ENCODE data around the gene KHDC3L. TPM values are rescaled to one million over a fixed set of nuclear protein-coding genes. Genes with fewer than 3 reads are reported as not detected.

KHDC3L gene
- total RNA-seq, 1 experiment from 2014 or later, result 0.22 TPM

DNA sequence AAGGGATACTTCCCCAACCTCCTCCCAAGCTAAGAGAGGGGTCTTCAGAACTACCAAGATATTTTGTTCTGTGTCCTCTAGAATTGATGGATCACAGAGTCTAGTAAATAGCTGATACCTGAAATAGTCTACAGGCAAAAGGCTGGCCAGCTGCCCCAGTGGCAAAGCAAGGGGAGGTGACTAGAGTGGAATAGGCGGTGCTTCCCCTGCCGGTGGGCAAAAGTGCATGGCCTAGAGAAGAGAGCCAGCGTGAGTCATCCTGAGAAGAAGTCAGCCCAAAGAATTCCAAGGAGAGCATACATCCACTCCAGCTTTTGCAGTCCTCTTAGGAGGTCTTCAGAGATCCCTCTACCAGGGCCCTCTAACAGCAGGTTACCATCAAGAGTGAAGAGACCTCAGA is 23.1 kb upstream of the KHDC3L start:
- Histone ChIP-seq H2BK12ac (ENCODE audit: insufficient read length, low read depth, low read length) (no peak overlapping the region), H4K20me1 (ENCODE audit: control insufficient read depth, insufficient read depth, insufficient read length) (no peaks in the 10 kb centered on the region), H2BK20ac (ENCODE audit: low read depth, low read length, poor library complexity, severe bottlenecking) (no peak overlapping the region), H3K4me1 (ENCODE audit: insufficient read depth, low read length) (no peaks in the 10 kb centered on the region), H3K9ac (ENCODE audit: extremely low read depth, insufficient read length, low read length) (no peak overlapping the region), H3K14ac (ENCODE audit: insufficient read depth, low read length) (no peak overlapping the region), H3K27me3 (ENCODE audit: insufficient read depth, low read length) (no peaks in the 10 kb centered on the region), H2AFZ (ENCODE audit: low read length) (no peak overlapping the region), H3K79me1 (ENCODE audit: insufficient read depth, low read depth, low read length, poor library complexity, severe bottlenecking) (no peaks in the 10 kb centered on the region), H3K79me2 (ENCODE audit: insufficient read depth, low read length) (no peaks in the 10 kb centered on the region), H3K18ac (ENCODE audit: insufficient read length, low read depth, low read length) (no peak overlapping the region), H3K23ac (ENCODE audit: insufficient read length, low read depth, low read length) (no peak overlapping the region), H3K23me2 (ENCODE audit: insufficient read length, low read depth, low read length, poor library complexity, severe bottlenecking) (no peaks in the 10 kb centered on the region), H3K4me2 (ENCODE audit: insufficient read depth, insufficient read length, low read length) (no peak overlapping the region), H4K8ac (replicated peaks; ENCODE audit: insufficient read length, low read depth, low read length) (no peak overlapping the region), H3K4ac (ENCODE audit: low read depth, low read length) (no peak overlapping the region), H2BK15ac (ENCODE audit: low read depth, low read length) (no peak overlapping the region), H2BK120ac (ENCODE audit: low read depth, low read length, poor library complexity, severe bottlenecking) (no peak overlapping the region), H2AK5ac (ENCODE audit: insufficient read length, low read length) (no peak overlapping the region), H4K5ac (ENCODE audit: insufficient read length, low read depth, low read length) (no peak overlapping the region), H4K91ac (ENCODE audit: insufficient read length, low read depth, low read length) (no peak overlapping the region), H3K56ac (ENCODE audit: insufficient read length, low read depth, low read length) (no peak overlapping the region), H2BK5ac (ENCODE audit: insufficient read length, low read length) (no peak overlapping the region), H3T11ph (ENCODE audit: low read length) (no peak overlapping the region), H3K27ac (ENCODE audit: insufficient read length, low read depth, low read length) (no peak overlapping the region), H3K9me3 (ENCODE audit: control insufficient read depth, low read depth, low read length) (no peaks in the 10 kb centered on the region)
- peak; percentile 39 for DNase-seq
- no peaks in the 10 kb centered on the region for H3K9me3 Mint-ChIP-seq
- no peak overlapping the region for H3K4me3 Mint-ChIP-seq
- no peaks in the 10 kb centered on the region; the same call in 1 of the 2 replicates for H3K27me3 Mint-ChIP-seq (ENCODE audit: low read depth)
- peaks cover 12 to 16% of the 10 kb centered on the region in 2 experiments for H3K4me1 Mint-ChIP-seq
- WGBS (ENCODE audit: extremely low coverage, insufficient read length, low lambda C conversion rate), result no CpG with 5 or more reads among the region's 3 CpGs
- H3K36me3 Mint-ChIP-seq (ENCODE audit: insufficient read depth in 1 of 3, low read depth in 3 of 3), result no peaks in the 10 kb centered on the region
- TF ChIP-seq, protein P1, sequence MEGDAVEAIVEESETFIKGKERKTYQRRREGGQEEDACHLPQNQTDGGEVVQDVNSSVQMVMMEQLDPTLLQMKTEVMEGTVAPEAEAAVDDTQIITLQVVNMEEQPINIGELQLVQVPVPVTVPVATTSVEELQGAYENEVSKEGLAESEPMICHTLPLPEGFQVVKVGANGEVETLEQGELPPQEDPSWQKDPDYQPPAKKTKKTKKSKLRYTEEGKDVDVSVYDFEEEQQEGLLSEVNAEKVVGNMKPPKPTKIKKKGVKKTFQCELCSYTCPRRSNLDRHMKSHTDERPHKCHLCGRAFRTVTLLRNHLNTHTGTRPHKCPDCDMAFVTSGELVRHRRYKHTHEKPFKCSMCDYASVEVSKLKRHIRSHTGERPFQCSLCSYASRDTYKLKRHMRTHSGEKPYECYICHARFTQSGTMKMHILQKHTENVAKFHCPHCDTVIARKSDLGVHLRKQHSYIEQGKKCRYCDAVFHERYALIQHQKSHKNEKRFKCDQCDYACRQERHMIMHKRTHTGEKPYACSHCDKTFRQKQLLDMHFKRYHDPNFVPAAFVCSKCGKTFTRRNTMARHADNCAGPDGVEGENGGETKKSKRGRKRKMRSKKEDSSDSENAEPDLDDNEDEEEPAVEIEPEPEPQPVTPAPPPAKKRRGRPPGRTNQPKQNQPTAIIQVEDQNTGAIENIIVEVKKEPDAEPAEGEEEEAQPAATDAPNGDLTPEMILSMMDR (conservative IDR thresholded peaks at IDR 0.05), result no peak
- no peak overlapping the region; a peak in 1 of 7 replicates for H3K27ac Mint-ChIP-seq
